SK-N-SH treated with all-trans-retinoic acid at 6 μM for 48 hours (cell line): ENCODE results near the gene MAP1B.

ENCODE experiments used
- PATZ1 ChIP-seq: fragments of 250-450 bp; sonication (Bioruptor Pico); IDR thresholded peaks from 2 replicates; pipeline ENCODE4 v1.8.0; 2020; ENCODE audit warnings: mild to moderate bottlenecking, moderate library complexity, borderline replicate concordance
- SNAI2 ChIP-seq: fragments of 250-450 bp; sonication (Bioruptor Pico); IDR thresholded peaks from 2 replicates; pipeline ENCODE4 v1.5.0; 2020; ENCODE audit warnings: mild to moderate bottlenecking, moderate library complexity

GRCh38 chr5:72138943-72139521 is 31.8 kb downstream of the MAP1B start:
- no peak for TF ChIP-seq PATZ1 (CRISPR knock-in tag)
- TF ChIP-seq SNAI2 (CRISPR knock-in tag), result no peak
